Fibroblast of peridontal ligament (primary cell): Measurements from ENCODE around the gene MEGF6.
"Not testable (repeated sequence)": the region's sequence is repeated elsewhere in the genome, so short reads cannot be mapped to it uniquely, and the experiment has no call there.

Source experiments
- DNase-seq: peaks from one replicate; pipeline ENCODE4 v3.0.0-alpha.2; 2010; ENCODE audit errors: extremely low read depth

MEGF6 gene

DNA sequence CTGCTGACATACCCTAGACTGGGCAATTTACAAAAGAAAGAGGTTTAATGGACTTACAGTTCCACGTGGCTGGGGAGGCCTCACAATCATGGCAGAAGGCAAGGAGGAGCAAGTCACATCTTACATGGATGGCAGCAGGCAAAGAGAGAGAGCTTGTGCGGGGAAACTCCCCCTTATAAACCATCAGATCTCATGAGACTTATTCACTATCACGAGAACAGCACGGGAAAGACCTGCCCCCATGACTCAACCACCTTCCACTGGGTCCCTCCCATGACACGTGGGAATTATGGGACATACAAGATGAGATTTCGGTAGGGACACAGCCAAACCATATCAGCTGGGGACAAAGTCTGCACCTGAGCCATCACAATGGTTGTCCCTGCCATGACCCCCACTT lies 35.8 kb downstream of the MEGF6 start:
- not testable (repeated sequence) for DNase-seq

DNA sequence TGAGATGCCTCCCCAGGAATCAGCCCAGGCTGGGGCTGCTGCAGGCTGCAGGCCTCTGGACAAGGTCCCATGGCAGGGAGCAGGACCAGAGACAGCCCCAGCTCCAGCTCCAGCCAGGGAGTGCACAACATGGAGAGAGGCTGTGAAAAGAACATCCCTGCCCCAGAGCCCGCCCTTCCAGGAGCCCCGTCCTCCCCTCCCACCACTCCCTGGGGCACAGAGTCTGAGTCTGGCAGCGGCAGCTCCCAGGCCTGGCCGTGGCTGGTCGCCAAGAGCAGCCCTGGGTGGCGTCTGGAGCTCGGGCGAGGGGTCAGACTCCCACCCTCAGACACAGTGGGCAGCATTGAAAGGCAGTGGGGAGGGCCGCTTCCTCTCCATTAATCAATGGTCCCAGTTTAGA lies 37.8 kb downstream of the MEGF6 start:
- DNase-seq = no peak

DNA sequence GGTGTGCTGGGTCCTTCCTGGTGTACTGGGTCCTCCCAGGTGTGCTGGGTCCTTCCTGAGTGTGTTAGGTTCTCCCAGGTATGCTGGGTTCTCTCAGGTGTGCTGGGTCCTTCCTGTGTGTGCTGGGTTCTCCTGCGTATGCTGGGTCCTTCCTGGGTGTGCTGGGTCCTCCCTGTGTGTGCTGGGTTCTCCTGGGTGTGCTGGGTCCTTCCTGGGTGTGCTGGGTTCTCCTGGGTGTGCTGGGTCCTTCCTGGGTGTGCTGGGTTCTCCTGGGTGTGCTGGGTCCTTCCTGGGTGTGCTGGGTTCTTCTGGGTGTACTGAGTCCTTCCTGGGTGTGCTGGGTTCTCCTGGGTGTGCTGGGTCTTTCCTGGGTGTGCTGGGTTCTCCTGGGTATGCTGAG lies 38.7 kb downstream of the MEGF6 start:
- DNase-seq = not testable (repeated sequence)

DNA sequence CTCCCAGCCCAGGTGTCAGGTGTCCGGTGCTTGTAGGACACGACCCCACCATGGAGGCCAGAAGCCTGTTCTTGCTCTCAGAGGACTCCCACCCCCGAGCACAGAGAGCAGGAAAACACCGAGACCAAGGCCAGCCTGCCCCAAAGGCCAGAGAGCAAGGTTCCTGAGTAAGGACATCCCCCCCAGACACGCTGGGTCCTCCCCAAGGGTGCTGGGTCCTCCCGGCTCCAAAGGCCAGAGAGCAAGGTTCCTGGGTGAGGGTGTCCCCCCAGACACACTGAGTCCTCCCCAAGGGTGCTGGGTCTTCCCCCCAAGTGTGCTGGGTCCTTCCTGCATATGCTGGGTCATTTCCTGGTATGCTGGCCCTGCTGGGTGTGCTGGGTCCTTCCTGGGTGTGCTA lies 40.0 kb downstream of the MEGF6 start:
- no peak for DNase-seq

DNA sequence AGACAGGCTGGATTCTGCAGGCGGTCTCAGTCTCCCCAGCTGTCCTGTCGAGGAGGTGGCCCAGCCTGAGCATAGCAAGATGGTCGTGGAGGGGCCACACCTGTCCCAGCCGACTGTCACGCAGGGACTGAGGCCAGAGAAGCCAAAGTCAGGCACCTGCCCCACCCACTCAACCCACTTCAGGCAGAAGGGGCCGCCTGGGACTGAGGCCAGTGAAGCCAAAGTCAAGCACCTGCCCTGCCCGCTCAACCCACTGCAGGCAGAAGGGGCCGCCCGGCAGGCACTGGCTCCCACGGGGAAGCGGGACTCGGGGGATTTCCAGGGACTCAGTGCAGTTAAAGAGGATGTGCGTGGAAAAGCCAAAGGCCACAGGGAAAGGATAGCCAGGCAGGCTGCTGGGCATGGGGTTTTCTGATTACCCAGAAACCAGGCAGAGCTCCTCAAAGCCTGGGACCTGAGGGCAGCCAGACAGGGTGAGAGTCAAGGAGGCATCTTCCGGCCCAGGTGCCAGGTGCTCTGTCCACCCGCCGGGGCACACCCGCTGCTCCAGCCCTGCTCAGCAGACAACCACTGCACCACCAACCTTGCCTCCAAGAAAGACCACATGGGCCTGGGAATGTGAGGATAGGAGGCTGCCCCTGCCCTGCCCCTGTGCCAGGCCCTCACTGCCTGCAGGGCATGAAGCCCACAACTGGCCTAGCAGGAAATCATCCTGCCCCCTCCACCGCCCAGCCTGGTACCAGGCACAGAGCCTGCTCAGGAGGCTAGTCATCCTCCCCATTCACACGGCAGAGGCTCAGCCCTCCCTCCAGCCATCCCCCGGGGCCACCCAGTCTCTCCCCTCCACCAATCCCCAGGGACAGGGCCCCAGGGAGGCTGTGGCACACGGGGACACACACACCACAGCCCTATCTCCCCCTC lies 41.0 kb downstream of the MEGF6 start:
- DNase-seq = no peak

DNA sequence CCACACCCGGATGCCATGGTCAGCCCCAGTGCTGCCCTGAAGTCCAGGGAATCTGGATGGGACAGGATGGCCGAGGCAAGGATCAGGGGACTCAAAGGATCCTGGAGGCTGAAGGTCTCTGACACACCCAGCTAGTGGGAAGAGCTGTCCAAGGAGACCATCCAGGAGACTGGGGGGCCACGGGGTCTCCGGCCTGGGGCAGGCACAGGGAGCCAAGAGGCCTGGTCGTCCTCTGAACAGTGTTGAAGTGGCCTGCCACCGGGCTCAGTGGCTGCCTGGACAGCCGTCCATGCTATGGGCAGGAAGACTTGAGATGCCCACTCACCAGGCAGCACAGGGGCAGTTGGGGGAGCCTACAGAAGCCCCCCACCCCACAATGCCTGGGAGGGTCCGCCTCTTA lies 41.9 kb downstream of the MEGF6 start:
- no peak for DNase-seq

DNA sequence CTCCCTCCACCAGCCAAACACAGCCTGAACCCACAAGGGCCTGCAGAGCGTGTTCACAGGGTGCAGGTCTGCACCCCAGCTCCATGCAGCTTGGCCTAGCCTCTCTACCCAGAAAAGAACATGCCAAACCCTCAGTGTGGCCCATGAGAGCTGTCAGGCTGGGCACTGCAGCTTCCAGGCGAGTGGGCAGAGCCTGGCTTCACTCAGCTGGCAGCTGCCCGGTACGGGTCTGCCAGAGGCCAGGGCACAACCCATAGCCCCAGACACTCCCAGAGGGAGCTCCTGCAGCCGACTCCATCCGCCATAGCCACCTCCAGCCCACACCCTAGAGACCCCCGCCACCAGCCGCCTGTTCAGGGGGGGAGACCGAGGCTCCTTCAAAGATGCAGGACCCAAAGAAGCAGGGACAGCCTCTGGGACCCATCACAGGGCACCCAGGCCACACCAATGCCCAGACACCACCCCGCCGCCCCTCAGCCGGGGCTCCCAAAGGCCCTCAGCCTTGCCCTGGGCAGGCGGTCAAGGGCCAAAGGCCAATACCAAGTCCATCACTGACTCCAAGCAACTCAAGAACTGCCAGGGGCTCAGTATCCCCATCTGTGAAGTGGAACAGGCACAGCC lies 42.4 kb downstream of the MEGF6 start:
- DNase-seq = no peak

DNA sequence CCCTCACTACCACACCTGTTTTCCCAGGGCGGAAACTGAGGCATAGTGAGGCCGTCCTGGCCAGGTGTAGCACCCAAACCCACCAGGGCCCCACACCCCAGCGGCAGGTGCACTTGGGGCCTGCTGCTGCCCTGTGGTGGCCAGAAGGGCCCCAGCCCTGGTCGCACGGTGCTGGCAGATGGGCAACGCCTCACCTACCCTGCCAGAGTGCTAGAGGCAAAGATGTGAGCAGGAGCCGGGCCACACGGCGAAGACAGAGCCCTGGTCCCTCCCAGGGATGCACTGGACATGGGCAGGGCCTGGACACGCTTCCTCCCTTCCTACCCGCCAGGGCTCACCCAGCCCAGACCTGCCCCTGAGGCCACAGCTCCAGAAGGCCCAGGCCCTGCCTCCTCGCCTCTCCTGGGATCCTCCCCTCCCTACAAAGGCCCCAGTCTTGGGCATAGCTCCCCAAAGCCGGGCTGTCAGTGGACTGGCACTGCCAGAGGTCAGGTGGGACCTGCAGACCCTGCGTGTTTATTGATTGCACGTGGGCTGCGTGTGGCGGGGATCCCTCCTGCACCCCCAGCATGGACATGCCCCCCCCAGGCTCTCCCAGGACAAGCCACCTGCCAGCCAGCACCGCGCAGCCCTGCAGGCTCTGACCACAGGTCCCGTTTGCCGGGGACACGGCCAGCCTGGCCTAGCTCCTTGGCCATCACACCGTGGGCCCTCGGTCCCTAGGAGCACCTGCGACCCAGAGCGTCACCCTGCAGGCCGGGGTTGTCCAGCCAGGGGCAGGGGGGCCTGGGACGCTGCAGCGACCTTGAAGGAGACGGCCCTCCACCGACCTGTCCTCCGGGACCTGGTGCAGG lies 44.1 kb downstream of the MEGF6 start:
- no peak for DNase-seq

DNA sequence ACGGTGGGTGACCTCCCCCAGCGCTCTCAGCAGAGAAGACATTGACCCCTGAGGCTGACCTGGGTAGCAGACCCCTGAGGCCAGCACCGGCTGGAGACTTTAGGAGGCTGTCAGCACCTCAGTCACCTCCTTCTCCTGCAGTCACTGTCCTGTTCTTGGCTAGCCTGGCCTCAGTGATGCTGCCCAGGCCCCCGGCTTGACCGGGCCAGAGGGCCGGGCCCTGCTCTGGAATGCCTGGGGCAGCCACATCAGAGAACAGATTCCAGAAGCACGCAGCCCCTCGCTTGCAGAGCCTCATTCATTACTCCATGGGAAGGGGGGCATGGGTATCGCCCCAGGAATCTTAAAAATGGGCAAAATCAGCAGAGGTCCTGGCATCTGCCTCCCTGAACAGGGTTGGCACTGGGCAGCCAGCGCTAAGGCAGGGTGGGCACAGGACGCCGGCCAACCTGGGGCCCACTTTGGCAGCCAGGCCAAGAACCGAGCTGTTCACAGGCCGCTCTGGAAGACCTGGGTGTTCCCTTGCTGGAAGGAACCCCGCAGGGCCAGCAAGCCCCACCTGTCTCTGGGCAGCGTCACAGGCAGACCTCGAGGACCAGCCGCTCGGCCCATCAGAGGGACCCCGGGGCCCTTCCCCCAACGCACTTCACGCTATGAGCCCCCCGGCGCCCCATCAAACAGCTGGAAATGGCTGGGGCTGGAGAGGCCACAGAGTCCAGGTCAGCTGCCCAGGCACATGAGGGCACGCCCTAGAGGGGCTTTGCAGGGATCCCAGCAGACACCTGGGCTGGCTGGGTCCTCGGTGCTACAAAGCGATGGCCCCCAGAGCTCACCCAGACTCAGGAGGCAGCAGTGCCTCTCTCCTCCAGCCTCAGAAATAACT lies 45.1 kb downstream of the MEGF6 start:
- DNase-seq = no peak

DNA sequence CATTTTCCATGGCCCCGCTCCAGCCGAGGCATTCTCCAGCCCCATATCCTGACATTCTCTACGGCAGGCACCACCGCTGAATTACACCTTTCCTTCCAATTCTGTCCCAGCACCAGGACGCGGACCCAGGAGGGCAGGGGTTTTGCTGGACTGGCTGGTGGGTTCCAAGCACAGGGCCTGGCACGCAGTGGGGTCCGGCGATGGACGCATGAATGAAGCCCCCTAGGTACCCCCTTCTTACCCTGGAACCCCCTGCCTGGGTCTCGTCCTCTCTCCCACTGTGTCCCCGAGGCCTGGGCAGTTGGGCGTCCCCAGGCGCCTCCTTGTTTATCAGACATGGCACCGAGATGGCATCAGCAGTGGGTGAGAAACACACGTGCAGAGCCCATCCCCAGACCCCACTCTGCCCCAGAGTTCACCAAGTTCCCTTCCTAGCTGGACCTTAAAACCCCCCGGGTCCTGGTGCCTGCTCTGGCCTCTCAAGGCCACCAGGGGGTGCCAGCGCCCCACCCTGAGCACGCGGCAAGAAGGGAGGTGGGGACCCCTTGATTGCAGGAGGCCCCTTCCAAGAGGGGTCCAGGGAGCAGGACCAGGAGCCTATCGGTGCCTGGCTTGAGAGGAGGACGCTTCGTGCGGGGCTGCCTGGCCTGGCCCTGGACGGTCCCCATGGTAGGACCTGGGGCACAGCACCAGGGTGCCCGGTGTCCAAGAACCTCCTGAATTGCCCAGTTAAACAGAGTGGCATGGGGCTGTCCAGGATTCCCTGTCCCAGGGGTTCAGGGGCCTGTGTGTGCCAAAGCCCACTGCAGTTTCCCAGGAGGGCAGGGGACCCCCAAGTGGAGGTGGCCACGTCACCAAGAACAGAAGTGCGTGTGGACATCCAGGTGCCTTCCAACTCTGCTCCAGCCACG lies 46.1 kb downstream of the MEGF6 start:
- DNase-seq = peak; percentile 8

DNA sequence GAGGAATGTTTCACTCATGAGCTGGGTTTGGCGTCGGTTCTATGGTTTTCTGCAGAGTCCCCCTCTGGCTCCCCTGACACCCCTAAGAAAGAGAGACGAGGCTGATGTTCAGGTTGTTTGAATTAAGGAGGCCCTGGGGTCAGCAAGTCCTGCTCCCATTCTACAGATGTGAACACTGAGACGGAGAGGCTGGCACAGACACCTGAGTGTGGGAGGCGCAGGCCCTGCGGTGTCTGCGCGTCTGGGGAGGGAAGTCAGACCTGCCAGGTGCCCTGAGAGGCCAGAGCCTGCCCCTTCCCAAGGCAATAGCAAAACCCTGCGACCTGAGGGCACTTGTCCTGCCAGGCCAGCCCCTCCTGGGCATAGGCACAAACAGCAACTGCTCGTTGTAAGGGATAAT lies 47.7 kb downstream of the MEGF6 start:
- no peak for DNase-seq

DNA sequence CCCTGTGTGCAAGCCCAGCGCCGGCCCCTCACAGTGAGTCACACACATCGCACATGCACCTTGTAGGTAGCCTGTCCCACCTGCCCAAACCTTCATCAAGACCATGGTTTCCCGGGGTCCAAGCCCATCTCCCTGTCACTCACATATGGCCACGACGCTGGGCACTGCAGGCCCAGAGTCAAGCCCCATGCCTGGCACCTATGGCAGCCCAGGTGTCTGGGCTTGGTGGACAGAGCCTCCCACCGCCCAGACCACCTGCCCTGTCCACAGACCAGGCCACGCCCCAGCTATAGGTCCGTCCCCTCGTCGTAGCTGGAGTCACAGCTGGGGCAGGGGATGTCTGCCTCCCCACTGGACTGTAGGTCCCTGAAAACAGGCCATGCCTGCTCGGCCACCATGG lies 48.2 kb downstream of the MEGF6 start:
- DNase-seq = no peak

DNA sequence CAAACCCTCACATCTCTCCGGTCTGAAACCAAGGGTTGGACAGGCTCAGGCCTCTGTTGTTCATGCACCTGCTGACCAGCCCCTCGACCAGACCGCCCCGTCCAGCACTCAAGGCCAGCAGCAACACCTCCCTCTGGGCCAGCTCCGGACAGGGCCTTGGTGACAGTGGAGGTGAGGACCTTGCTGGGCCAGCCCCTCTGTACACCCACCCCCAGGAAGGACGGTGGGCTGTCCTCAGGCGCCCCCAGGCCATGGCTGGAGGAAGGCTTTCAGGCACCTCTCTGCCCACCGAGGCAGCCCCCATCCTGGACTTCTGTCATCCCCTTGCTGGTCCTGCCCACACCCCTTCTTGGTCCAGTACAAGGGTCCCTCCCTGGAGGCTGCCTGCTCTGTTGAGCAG lies 48.6 kb downstream of the MEGF6 start:
- no peak for DNase-seq

DNA sequence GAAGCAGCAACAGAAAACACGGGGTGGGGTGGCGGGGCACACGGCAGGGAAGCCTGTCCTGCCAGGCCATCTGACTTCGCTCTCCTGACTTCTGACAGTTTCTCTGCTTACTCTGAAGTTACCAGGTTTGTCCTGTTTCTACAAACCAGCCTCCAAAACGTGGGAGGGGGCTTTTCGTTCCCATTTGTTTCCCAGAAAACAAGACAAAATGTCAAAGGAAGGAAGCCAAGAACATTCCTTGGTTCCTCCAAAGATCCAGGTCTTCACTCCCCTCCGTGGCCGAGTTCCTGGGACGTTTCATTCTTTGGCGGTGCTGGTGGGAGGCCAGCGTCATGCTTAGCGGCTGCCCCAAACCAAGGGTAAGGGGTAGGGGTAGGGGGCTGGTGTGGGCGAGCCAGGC lies 49.6 kb downstream of the MEGF6 start:
- DNase-seq = no peak

DNA sequence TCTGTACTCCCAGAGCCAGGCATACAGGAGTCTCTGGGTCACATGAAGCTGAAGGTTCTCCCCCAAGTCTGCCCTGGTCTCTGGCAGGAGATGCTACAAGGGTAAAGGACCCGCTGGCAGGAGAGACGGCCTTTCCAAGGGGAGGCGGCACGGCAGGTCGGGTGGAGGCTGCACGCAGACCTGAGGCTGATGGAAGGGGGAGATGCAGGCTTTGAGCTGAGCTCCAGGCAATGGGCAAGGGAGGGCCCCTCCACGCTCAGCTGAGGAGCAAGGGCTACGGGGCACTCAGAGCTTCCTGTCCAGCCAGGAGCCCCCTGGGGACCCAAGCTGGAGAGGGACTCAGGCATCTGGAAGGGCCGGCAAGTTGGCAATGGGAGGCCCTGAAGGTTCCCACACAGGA lies 50.3 kb downstream of the MEGF6 start:
- DNase-seq = no peak

DNA sequence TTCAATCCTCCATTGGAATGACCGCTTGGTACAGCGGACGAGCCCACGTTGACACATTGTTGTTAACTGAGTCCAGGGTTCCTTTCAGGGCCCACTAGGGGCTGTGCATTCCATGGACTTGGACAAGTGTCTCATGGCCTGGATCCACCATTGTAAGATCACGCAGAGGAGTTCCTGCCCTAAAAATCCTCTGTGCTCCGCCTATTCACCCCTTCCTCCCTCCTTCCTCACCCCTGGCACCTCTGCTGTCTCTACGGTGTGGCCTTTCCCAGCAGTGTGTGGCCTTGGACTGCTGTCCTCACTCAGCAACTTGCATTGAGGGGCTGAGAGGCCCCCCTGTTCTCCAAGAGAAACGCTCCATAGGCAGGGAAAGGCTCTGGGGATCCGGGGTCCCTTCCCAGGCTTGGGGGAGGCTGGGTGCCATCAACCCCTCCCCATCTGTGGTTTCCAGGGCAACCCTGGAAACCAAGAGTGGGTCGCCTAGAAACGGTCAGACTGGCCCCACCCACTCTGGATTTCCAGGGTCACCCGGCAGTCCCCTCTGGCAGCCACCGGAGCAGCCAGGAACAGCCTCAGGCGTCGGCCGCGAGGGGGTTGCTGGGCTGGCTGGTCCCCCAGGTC lies 50.9 kb downstream of the MEGF6 start:
- no peak for DNase-seq

DNA sequence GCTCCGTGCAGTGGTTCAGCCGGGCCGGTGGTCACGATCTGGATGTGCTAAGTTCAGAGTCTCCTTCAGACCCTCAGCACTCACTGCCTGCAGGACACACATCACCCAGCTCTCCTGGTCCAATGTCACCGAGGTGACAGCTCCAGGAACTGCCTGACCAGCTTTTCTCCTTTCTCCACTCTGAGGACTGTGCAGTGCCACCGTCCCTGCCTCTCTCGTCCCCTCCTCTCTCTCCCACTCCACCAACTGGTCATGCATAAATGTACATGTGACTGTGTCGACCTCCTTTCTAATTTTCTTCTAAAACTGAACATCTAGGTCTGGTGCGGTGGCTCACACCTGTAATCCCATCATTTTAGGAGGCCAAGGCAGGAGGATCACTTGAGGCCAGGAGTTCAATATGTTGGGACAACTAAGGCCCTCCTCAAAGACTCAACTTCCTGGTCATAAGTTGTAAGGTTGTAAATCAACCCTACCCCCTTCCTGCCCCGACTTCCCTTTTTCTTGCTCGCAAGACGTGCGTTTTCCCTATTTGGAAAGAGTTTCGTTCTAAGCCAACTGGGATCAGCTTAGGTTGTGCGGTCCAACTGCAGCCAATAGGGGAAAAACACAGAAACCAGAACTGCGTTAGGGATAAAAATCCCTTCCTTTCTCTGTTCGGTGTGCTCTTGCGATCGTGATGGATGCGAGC lies 53.1 kb downstream of the MEGF6 start:
- DNase-seq = no peak

DNA sequence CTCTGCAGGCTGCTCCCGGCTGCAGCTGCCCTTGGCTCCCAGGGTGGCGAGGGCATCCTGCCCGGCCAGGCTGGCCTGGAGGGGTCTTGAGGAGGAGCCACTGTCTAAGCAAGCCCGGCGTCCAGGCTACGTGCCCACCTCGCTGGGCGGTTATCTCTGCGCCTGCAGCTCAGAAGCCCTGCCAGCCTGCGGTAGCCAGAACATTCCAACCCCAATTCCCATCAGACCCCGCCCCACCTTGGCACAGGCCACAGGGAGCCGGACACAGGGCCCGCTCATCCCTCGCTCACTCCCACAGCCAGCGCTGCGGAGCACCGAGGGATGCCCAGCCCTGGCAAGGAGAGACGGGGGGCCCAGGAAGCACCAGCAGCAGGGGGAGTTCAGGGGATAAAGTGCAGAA lies 53.9 kb downstream of the MEGF6 start:
- no peak for DNase-seq

DNA sequence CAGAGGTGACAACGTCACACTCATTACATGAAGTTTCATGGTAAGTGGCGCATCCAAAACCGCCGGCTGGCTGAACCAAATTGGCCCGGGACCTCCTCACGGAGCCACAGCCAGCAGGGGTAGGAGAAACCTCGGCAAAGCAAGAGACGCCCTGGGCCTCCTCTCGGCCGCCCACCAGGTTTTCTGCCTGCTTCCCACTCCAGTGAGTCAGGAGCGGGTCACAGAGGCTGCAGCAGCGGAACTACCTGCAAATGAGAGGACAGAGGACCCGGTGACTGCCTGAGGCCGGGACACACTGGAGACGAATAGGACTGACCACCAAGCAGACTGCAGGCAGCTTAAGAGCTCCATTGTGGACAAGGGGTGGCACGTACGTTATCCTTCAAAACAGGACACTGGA lies 55.0 kb downstream of the MEGF6 start:
- DNase-seq = no peak
